Raji (cell line): ENCODE measurements around the gene EHF.

Experiments used
- POLR2A ChIP-seq: IDR thresholded peaks from 2 replicates; pipeline ENCODE4 v1.6.1; 2011; ENCODE audit warnings: low read depth, low read length, control low read depth; ENCODE audit not compliant: insufficient read depth

EHF gene

DNA sequence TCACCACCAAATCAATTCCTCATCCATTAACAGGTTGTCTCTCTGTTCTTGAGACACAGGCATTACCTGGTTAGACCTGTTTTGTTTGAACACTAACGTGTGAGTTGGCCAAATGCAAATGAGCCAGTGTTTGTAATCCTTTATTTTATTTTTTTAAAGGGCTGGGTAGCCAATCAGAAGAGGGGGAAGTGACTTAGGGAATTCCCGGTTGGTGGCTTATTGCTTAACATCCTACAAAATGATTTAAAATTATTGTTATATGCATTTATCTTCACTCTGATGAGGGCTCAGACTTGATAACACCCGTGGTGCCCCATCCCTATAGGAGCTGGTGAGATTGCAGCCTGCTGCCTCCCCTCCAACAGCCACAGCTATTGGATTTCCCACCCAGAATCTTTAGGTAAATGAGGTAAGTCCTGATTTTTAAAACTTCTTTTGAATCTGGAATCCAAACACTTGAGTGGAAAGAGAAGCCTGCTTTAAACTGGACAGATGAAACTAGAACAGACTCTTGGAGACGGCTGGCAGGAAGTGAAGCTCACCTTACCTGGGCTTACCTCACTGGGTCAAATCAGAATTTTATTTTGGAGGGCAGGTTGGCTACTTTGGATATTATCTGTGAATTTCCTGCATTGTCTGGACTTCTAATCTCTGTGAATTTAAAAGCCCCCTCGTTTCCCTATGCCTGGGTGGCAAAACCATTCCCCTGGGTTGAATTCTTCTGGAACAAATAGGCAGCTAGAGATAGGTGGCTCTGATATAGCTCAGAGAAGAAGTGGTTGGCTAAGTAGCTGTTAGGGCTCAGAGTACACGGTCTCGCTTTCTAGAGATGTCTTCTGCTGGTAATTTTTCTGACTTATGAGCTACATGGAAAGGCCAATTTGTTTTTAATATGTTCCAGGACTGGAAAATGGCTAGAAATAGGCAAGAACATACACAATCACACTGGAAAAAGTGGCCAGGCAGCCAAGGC is at the start of gene EHF:
EHF (plus strand) TSS at position 274 of the 973 bp plus-strand sequence. CDS start 21,538 bp downstream, outside the sequence.
- no peak for TF ChIP-seq POLR2A

DNA sequence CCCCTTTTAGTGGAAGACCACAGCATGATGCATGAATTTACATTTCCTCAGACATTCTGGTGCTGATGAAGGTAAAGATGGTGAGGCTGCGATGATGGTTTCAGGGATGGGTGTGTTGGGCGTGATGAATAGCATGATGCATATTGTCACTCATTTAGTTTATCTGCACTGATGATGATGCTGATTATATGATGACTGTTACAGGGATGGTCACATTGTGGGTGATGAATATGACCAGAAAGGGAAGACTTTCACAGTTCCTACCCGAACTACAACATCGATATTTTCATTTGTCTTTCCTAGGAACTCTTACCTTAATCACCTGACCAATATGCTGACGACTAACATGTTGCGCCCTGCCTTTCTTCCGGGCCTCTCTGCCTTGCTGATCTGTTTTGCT is 47.4 kb upstream of the EHF start:
- TF ChIP-seq POLR2A: no peak

DNA sequence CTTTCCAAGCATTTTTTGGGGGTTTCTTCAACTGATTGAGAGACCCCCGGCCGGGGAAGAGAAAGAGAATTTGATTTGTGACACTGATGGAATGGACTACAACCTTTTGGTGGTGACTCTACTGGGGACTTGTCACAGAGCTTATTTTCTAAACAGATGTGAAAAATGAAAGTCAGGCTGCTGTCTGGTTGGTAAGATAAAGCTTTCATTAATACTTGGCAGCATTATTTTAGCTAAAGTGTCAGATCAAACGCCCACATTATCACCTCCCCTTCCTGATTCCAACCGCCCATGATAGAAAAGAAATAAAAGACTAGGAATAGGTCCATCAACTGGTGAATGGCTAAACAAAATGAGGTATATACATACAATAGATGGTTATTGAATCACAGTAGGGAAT is 45.6 kb upstream of the EHF start:
- no peak for TF ChIP-seq POLR2A

DNA sequence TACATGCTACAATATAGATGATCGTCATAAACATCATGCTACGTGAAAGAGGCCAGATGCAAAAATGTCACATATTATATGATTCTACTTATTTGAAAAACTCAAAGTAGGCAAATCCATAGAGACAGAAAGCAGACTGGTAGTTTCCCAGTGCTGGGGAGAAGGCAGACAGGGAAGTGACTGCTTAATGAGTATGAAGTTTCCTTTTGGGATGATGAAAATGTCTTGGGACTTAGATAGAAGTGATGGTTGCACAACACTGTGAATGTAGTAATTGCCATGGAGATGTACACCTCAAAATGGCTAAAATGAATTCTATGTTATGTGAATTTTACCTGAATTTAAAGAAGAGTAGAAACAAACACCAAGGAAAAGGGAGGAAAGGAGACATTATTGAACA is 45.2 kb upstream of the EHF start:
- TF ChIP-seq POLR2A: no peak

DNA sequence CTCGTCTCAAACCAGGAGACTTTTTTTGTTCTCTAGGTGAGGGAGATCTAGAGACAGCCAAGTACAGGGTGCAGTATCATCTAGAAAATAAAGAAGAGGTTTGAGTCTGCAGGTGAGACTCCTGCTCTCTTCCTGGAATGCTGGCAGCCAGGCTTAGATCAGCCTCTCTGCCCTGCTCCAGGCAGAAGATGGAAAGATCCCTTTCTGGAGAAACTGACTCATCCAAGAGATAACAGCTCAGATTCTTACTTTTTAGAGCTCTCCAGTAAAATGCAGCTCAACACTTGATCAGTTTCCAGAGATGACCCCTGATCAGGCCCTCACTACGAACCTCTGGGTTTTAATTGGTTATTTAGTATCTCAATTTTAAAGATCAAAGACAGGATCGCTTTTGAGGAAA is 44.6 kb upstream of the EHF start:
- TF ChIP-seq POLR2A: no peak

DNA sequence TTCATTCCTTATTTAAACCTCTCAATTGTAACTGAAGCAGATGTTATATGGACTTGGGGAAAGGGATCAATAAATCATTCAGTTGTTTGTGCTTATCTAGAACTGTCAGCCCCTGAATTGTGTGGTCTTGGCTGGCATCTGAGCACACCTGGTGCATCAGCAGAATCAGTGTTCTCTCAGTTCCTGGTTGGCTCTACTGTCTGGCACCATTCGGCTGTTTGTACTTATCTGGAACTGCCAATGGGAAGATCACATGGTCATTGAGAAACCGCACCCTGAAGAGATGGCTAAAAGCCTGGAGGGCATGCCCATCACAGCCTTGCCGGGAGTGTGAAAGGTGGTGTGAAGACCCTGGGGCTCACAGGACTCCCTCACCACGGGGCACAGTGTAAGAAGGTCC is 37.1 kb upstream of the EHF start:
- TF ChIP-seq POLR2A: no peak

DNA sequence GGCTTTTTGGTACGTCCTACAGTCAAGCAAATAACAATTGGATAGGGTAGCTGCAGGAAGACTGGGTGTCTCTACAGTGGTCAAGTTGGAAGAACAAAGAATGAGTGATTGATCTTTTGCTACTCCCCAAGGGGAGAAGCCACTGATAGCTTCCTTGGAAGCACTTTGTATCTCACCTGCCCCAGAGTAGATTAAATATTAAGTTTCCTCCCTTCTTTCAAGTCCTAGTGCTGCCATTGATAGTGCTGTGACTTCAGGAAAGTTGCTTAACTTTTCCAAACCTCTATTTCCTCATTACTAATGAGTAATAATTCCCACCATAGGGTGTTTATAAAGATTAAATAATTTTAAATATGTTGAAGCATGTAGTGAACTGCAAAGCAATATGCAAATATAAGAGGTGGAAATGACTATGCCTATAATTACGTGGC is 35.6 kb upstream of the EHF start:
- no peak for TF ChIP-seq POLR2A

DNA sequence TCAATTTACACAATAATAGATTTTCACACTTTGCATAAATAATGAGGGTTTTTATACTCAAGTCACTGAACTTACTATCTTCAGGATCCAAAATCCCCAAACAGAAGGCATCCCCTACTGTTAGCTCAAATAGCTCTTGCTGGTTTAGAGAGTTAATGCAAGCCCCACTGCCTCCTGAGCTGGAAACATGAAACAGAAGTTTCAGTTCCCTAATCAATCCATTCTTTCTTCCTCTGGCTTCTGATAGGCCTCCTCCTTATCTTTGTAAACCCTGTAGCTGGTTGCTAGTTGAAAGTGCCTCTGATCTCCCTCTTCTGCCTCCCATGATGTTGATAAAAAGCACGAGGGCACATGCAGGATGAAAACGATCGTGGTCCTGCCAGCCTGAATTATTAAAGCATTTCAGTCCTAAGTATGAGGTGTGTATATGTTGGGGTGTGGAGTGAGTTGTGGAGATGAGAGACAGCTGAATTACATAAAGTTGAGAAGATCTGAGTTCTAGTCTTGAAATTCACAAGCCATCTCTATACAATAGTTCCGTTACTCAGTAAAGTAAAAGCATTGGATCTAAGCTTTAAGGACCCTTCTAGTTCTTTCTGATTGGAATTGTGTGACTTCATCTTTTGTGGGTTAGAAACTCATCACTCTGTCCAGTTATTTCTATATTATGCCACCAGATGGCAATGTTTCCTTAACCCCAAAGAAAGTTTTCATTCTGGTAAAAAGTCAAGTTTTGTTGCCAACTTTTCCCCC is 35.0 kb upstream of the EHF start:
- TF ChIP-seq POLR2A: no peak

DNA sequence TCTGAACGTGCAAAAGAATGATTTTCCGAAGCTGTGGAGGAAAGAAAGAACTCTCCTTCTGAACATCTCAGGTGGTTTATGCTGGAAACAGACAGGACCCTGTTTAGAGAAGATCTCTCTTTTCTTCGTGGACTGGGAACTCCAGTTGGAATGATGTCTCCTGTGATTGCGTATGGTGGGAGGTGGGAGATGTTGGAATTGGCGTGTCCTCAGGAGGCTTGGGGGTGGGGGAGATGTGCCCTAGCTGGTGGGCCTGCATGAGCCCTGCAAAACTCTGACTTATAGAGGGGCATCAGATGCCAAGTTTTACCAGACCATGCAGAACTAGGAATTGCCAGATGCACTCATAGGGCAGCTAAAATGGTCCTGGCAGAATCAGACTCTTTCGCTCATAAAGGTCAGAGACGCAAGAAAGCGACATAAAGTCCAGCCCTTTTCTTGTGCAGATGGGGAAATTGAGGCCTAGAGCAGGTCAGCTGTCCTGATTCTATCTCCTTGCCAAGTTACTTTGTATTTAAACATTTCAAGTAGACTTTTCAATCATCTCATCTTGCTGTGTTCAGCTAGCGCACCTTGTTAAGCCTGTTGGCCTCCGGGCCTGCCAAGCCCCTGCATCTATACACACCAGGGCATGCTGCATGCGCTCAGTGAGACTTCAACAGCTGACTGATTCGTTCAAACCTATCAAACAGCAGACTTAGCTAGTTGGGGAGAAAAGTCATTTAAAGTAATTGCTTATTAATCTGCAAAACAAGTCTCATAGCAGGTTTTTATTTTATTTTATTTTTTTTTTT is 34.2 kb upstream of the EHF start:
- TF ChIP-seq POLR2A: no peak

DNA sequence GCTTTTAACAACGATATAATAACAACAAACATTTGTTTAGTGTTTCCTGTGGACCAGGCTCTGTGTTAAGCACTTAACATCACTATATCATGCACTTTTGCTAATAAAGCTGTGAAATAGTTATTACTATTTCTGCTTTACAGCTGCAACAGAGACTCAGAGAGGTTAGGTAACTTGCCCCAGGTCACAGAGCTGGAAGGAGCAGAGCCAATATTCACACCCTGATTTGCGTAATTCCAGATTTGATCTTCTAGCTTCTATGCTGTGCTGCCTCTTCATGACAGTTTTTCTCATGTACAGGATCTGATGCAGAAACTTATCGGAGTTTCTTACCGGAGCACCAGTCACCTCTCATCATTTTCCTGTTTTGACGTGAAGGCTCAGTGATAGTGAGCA is 33.6 kb upstream of the EHF start:
- no peak for TF ChIP-seq POLR2A

DNA sequence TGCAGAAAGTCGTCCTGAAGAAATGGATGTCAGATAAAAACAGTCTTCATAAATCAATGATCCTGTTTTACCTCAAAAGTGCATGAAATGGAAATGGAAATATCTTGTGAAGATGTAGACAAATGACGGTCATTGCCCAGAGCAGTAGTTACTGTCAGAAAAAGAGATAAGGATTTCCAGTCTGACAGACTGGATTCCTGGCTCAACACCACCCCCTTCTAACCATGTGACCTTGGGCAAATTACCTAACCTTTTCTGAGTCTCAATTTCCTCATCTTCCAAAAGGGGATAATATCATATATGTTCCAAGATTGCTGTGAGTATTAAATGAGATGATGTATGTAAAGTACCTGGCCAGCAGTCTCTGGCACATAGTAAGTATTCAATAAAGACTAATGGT is 32.9 kb upstream of the EHF start:
- TF ChIP-seq POLR2A: no peak

DNA sequence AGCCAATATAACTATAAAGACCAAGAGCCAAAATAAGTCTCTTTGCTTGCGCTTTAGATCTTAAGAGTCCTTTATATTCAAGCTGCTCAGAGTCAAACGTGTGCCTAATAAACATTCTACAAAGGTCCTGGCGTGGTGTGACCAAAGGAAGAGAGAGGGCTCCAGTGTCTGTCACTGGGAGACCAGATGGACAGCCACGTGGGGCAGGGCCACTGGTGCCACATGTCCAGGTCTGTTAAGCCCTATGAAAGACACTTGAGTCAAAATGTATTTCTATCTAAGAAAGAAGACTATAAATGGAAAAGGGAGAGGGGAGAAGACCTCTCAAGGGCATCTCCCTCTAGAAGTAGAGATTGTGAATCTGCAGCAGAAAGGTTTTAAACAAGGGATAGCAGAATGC is 32.2 kb upstream of the EHF start:
- TF ChIP-seq POLR2A: no peak

DNA sequence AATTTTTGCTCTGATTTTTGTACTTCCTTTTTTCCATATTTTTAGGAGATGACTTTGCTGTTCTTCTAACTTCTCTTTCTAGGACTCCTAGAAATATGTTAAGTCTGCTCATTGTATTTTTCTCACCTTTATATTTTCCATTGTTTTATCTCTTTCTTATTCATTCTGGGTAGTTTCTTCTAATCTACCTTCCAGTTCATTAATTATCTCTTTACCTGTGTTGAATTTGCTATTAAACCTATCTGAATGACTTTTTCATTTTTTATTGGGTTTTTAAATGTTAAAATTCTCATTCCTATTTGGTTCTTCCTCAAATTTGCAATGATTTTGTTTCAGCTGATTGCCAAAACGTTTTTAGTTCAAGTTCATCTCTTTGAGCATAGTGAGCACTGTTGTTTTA is 27.8 kb upstream of the EHF start:
- TF ChIP-seq POLR2A: no peak

DNA sequence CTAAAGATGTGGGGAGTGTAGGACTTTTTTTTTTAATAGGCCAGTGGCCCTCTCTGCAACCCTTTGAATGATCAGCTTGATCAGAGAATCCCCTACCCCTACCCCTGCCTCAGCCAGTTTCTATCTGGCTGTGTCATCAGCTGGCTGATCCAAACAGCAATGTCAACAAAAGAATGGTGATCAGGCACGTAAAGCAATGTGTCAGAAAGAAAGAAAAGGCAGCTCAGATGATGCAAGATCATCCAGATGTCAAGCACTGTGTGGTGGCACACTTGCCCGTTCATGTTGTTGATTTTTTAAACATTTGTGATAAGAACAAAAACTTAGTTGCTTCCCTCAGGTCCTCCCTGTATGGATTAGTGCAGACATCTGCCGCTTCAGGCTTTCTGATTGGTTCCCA is 26.3 kb upstream of the EHF start:
- TF ChIP-seq POLR2A: no peak

DNA sequence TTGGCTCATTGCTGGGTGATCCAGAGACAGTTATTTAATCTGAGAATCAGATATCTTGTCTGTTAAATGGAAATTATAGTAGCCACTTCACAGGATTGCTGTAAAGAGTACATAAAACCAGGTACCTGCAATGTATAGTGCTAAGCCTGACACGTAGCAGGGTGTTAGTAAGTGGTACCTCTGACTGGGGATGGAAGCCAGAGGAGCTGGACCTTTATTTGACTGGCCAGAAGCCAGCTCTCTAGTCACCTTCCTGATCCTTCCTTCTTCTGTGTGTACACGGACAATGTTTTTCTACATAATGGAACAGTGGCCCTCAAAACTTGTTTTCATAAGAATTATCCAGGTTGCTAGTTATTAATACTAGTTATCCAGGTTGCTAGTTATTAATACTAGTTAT is 25.5 kb upstream of the EHF start:
- TF ChIP-seq POLR2A: no peak

DNA sequence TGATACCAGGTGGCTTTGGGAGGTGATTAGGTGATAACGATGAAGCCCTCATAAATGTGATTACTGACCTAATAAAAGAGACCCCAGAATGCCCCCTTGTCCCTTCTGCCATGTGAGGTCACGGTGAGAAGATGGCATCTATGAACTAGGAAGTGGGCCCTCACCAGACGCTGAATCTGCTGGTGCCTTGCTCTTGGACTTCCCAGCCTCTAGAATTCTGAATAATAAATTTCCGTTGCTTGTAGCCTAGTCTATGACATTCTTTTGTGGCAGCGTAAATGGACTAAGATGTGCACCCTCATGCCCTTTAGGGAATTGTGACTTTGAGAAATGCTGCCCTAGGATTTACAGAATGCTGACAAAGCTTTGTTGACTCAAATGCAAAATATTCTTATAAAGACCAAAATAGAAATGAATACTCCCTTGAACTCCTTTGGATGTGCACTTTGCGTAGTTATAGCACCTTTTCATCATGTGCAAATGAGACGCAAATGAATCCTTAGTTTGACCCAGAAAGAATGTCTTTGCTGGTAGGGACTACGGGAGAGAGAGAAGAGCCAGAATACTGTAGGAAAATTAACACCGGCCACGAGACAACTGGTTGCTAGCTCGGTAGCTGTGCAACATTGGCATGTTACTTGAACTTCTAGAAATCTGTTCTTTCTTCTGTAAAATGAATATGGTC is 24.8 kb upstream of the EHF start:
- no peak for TF ChIP-seq POLR2A
